Measurements from ENCODE around the gene SSRP1. TPM values are rescaled to one million over a fixed set of nuclear protein-coding genes. Genes with fewer than 3 reads are reported as not detected.

SSRP1 gene
- total and polyA plus RNA-seq, 2 of the 13 experiments (the other 11 are each of a cell fraction or from before 2014, with no cell fraction given) = 93.6 to 129 TPM

DNA sequence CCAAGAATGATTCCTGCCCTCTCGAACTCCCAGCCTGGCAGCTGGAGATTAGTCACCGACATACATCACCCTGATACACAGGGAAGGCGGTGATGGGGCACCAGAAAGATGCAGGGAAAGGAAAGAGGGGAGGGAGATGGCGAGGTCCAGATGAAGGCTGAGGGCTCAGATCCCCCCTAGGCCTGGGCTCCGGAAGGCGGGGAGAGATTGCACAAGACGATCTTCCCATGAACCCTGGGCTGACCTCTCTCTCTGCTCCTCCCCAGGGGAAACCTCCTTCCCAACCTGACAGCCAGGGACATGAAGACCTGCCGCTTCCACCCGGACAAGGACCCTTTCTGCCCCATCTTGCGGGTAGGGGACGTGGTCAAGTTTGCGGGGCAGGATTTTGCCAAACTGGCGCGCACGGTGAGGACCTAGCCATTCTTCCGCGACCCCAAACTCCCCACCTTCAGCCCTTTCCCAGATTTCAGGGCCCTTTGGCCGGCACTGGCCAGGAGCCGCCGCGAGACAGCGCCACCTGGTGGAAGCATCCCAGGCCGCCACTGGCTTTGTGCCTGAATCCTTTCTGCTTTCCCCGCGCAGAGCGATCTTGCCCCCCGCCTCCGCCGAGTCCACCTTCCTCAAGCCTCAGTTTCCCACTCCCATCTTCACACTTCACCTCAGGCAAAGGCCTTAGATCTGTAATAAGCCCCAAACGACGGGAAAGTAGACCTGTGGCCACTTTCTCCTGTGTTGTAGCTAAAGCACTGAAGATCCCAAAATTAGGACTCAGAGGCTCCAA, 14.0 kb upstream of the SSRP1 start (continued):
- TF ChIP-seq, protein P1, sequence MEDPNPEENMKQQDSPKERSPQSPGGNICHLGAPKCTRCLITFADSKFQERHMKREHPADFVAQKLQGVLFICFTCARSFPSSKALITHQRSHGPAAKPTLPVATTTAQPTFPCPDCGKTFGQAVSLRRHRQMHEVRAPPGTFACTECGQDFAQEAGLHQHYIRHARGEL (CRISPR knock-in tag; IDR thresholded peaks at IDR 0.05) = no peak
- peak; percentile 62; the same call in 1 of the 2 replicates for TF ChIP-seq ZMYM4 (CRISPR knock-in tag; IDR thresholded peaks at IDR 0.05)
- TF ChIP-seq NFE2 (CRISPR knock-in tag; IDR thresholded peaks at IDR 0.05) = no peak
- no peak for TF ChIP-seq ZNF430 (CRISPR knock-in tag; IDR thresholded peaks at IDR 0.05)
- TF ChIP-seq ZNF687 (CRISPR knock-in tag; IDR thresholded peaks at IDR 0.05) = peak; percentile 74
- peak; percentile 76 for TF ChIP-seq NR2F6 (IDR thresholded peaks at IDR 0.05)
- peak; percentile 61 for TF ChIP-seq NR2F6 (CRISPR knock-in tag; IDR thresholded peaks at IDR 0.05)
- peak; percentile 22; the same call in 1 of the 2 replicates for TF ChIP-seq GABPB1 (CRISPR knock-in tag; IDR thresholded peaks at IDR 0.05)
- no peak for TF ChIP-seq DMAP1 (CRISPR knock-in tag; IDR thresholded peaks at IDR 0.05)
- TF ChIP-seq, protein P2, sequence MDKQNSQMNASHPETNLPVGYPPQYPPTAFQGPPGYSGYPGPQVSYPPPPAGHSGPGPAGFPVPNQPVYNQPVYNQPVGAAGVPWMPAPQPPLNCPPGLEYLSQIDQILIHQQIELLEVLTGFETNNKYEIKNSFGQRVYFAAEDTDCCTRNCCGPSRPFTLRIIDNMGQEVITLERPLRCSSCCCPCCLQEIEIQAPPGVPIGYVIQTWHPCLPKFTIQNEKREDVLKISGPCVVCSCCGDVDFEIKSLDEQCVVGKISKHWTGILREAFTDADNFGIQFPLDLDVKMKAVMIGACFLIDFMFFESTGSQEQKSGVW (CRISPR knock-in tag; IDR thresholded peaks at IDR 0.05; ENCODE audit: borderline replicate concordance) = no peak
- peak; percentile 19; the same call in 1 of the 2 replicates for TF ChIP-seq GFI1 (CRISPR knock-in tag; IDR thresholded peaks at IDR 0.05; ENCODE audit: borderline replicate concordance)
- TF ChIP-seq ZBTB43 (CRISPR knock-in tag; conservative IDR thresholded peaks at IDR 0.05) = no peak
- TF ChIP-seq, protein P3, sequence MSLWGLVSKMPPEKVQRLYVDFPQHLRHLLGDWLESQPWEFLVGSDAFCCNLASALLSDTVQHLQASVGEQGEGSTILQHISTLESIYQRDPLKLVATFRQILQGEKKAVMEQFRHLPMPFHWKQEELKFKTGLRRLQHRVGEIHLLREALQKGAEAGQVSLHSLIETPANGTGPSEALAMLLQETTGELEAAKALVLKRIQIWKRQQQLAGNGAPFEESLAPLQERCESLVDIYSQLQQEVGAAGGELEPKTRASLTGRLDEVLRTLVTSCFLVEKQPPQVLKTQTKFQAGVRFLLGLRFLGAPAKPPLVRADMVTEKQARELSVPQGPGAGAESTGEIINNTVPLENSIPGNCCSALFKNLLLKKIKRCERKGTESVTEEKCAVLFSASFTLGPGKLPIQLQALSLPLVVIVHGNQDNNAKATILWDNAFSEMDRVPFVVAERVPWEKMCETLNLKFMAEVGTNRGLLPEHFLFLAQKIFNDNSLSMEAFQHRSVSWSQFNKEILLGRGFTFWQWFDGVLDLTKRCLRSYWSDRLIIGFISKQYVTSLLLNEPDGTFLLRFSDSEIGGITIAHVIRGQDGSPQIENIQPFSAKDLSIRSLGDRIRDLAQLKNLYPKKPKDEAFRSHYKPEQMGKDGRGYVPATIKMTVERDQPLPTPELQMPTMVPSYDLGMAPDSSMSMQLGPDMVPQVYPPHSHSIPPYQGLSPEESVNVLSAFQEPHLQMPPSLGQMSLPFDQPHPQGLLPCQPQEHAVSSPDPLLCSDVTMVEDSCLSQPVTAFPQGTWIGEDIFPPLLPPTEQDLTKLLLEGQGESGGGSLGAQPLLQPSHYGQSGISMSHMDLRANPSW (CRISPR knock-in tag; IDR thresholded peaks at IDR 0.05; ENCODE audit: borderline replicate concordance) = no peak
- TF ChIP-seq RAD21 (CRISPR knock-in tag; IDR thresholded peaks at IDR 0.05) = peak; percentile 66
- TF ChIP-seq ZFP41 (CRISPR knock-in tag; IDR thresholded peaks at IDR 0.05; ENCODE audit: borderline replicate concordance) = no peak
- TF ChIP-seq ZBTB21 (CRISPR knock-in tag; IDR thresholded peaks at IDR 0.05) = no peak
- TF ChIP-seq TARDBP (CRISPR knock-in tag; IDR thresholded peaks at IDR 0.05) = 0 out of 2 replicates have a peak, but pooled peaks have one; percentile 21
- TF ChIP-seq GATAD2A (CRISPR knock-in tag; IDR thresholded peaks at IDR 0.05) = peak; percentile 23; the same call in 1 of the 2 replicates
- TF ChIP-seq ZMAT3 (CRISPR knock-in tag; conservative IDR thresholded peaks at IDR 0.05) = 0 out of 2 replicates have a peak, but pooled peaks have one; percentile 24

All from HepG2 (cell line).